Activated CD4-positive, alpha-beta T cell treated with anti-CD3 and anti-CD28 coated beads for 24 hours (primary cell): ENCODE measurements around the gene OSBPL10.
"Not testable (repeated sequence)": the region's sequence is repeated elsewhere in the genome, so short reads cannot be mapped to it uniquely, and the experiment has no call there.

Experiments used
- DNase-seq, 2 donors: peaks; one replicate each; pipeline ENCODE4 v3.0.0-alpha.2; 2020; ENCODE audit warnings: low read depth in 2 of 2

OSBPL10 gene

DNA sequence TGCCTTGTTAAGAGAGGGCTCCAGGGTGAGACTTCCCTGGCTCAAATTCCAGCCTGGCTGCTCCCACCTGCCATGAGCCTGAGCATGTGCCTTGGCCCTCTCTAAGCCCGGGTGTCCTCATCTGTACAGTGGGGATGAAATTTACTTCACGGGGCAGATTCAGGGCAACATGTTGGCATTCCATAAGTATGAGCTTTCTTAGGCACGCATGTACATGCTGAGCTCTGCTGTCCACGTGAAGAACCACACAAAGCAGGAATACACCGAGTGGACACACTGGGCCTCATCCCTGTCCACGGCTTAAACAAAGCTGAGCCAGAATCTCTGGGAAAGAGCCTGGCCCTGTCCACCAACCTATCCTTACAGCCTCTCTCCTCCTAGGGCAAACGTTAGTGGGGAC, 167.4 kb downstream of the OSBPL10 start:
- no peak for DNase-seq

DNA sequence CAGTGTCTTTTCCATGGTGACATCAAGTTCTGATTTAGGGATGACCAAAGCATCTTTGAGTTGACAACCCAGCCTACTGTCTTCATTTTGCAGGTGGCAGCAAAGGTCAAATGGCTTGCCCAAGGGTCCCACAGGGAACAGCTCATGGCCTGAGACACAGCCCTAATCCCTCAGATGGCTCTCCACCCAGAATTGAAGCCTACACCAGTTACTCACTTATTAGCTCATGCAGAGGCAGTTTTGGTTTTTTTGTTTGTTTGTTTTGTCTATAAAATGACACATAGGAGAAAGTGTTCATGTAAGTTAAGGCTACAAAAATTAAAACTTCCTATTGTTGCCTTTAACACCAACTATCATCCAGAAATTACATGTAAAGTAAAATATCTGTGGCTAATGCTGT, 167.9 kb downstream of the OSBPL10 start:
- DNase-seq = no peak

DNA sequence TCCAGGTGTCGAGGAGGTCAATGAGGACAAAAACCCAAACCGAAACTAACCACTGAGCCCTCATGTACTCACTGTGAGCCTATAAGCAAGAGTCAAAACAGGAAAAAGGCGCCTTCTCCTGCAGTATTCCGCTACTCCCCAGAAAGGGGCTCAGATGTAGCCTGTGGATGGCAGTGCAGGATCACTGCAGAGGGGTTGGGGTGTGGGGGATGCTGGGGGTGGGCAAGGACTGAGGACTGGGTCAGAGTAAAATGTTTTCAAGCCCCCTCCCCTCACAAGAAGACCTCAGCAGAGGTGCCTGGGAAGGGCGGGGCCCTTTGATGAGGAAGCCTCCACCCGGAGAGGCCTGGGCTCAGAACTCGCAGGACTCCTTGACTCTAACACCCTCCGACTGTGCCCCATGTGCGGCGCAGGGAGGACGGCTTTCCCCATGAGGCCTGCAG, 170.1 kb downstream of the OSBPL10 start:
- DNase-seq = no peak

DNA sequence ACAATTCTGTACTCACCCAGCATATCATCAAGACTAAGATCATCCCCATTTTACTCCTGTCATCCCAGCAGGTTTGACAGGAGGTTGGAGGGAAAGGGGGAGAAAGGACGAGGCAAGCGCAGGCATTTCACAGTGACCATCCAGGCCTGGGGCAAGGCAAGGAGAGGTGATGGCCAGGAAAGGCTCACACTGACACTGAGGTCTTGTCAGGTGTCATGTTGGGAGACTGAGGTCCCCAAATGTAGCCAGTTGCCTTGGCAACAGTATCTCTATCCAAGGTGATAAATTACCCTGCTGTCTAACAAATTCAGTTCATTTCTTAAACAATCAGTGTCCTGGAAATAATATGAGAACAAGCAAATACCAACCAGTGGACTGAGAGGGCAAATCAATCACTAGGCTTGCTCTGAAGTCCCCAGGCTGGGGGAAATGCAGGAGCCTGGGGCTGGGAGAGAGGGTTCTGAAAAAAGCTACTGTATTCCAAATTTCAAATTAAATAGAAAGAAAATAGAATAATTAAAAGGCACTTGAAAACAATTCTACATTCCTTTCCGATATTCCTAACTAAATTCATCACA, 172.8 kb downstream of the OSBPL10 start:
- no peak for DNase-seq

DNA sequence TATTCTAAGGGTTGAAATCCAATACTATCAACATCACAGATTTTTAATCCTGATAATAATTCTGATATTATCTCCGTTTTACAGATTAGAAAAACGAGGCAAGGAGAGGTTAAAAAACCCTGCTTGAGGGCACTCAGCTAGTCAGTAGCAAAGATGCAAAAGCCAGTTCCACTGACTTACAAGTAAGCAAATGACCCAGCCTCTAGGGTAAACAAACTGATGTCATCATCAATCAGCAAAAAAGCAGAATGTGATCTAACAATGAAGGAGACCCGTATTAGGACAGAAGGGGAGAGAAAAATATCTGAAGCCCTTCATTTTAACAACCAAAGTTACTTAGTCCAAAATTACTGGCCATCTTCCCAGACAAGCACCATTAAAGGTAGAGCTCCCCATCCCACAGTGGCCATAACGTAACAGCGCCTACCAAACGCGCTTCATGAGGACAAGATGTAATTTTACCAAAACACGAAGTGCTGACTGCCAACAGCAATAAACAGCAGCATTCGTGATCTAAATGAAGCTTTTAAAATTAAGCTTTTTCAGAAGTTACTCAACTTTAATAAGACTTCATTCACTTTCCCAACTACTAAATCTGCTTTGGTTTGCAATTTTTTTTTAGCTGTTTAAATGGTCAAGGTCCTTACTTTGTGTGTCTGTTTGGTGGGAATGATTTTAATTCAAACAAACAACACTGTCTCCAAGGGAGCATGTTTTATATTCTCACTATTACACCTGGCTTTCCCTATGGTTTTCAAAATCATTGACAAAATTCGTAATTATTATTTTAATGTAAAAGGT, 176.6 kb downstream of the OSBPL10 start:
- no peak for DNase-seq

DNA sequence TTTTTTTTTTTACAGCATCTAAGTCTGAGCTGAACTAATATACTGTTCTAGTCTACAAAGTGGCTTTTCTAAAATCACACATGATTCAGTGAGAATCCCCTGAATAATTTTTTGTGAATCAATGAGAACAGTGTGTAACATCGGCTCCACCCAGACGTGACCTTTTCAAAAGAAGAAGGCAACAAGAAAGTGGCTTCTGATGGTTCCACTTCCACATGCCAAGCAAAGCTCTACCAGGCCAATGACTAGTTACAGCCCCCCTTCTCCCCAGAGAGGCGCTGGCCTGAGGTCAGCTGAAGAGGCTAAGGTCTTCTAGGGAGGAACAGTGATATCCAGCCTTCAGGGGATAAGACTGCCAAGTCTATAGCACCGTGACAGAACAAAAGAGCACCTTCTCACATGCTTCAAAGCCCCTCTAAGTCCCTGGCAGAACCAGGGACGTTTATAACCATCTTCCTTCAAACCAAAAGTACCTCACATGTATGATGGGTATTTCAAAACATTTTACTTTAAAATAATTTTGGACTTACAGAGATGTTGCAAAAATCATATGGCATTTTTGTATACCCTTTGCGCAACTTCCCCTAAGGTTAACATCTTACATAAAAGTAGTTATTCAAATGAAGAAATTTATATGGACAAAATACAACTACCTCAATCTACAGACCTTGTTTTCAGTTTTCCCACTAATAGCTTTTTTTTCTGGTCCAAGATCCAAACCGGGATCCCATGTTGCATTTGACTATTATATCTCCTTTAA, 177.9 kb downstream of the OSBPL10 start:
- DNase-seq = no peak

DNA sequence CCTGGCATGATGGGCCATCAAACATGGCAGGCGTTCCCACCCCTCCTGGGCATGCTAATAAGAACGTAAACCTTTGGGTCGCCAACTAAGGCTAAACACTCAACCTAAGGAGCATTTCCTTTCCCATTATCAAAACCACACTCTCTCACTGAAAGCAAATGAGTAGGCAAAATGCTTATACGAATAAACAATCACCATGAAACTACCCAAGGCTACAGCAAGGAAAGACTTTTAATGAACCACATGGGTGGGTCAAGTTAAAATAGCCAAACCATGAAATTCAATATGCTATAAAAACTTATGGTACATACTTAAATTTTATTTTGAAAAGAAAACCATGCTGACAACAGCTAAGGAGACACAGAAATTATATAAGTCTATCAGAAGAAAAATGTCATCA, 180.6 kb downstream of the OSBPL10 start:
- DNase-seq = no peak

DNA sequence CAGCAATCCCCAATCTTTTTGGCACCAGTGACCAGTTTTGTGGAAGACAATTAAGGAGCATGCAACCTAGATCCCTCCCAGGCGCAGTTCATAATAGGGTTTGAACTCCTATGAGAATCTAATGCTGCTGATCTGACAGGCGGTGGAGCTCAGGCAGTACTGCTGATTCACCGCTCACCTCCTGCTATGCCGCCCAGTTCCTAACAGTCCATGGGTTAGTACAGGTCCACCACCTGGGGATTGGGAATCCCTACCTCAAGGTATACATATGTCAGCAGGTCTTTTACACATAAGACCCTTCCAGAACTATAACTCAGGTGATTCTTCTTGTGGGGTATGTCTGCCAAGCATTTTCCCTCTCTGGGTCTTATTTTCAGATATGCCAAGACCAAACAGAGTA, 182.2 kb downstream of the OSBPL10 start:
- no peak for DNase-seq

DNA sequence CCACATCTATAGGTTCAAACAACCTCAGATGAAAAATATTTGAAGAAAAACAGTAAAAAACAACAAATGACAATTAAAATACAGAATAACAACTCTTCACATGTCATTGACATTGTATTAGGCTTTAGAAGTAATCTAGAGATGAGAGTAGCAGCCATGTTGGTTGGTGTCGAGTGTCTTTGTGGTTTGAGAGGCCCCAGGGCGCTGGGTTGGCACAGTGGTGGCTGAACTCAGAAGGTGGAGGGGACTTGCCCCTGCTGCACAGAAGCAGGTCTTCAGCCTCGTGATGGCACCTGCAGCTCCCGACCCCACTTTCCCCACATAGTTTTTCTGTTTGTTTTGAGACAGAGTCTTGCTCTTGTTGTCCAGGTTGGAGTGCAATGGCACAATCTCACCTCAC, 187.2 kb downstream of the OSBPL10 start:
- DNase-seq = no peak

DNA sequence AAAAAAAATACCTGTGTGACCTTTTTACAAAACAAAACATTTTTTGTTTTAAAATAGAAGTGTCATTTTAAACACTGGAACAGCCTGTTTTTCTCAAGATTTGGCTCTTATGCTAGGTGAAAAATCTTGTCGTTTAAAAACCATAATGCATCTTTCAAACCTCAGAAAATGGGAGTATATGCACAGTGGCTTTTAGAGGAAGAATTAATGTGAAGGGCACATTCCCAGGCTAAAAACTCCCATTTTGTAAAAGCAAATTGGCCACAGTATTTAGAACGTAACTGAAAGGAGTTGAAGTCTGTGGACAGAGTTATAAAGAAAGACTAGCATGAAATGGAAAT, 190.0 kb downstream of the OSBPL10 start:
- no peak for DNase-seq

DNA sequence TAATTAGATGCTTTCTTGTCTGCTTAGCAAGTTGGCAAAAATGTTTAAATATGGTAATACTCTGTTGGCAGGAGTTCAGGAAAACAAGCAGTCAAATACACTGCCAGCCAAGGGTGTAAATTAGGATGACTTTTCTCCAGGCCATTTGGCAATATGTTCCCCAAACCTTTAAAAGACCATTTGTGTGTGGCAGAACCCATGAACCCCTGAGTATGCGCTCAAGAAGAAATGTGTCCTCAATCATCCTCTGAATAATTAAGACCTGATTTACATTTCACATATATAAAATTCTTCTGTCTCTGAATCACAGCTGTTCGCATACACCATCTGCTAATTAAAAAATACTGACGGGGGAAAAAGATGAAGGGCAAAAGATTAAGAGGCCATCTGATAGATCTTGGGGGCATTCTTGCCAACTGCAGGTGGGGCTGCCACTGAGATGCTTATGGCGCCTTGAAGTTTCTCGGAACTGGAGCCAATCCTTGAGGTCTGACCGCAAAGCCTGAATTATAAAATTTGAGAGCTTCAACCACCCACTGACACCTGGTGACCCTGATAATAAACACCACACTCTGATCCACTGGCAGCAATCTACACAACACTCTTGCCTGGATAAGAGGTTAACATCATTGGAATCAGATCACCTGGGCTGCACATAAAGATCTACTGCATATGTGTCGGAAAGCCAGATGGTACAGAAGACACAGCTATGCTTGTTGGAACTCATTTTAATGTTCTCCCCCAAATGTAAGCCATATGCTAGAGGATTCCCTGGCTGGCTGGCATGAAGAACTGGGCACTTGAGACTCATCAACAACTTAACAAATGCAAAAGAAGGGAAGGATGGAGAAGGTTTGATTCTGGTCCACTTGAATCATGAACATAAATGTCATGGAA, 190.6 kb downstream of the OSBPL10 start:
- no peak for DNase-seq

DNA sequence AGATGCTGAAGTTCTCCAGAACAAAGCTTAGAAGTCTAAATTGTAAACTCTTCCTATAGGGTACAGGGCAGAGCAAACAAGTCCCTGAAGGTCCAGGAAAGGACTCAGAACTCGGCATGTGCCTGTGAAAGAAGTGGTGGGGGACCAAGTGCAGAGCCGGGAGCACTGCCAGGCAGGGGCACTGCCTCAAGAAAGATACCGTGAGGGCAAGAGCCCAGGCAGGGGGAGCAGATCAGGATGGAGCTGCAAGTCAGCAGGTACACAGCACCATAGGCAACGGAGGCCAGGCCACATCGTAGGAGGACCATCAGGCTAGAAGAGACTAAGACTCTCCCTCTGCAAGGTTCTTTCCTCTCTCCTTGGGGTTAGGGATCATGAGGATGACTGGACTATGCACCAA, 191.6 kb downstream of the OSBPL10 start:
- no peak for DNase-seq

DNA sequence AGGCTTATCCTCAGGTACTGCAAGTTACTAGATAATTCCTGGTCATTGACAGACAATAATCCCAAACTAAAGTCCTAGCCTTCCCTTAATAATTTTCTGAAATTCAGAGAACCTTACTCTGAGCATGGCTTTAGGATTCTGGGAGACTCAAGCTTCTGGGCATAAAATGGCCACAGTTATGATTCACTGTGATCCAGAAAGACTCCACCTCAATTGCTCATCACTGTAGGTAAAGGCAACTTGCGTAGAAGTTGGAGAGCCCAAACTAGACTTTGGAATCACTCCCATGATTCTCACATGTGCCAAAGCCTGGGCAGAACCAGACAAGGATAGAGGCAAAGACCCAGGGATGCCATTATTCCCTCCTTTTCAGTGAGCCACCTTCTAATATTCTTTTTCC, 195.3 kb downstream of the OSBPL10 start:
- DNase-seq = no peak

DNA sequence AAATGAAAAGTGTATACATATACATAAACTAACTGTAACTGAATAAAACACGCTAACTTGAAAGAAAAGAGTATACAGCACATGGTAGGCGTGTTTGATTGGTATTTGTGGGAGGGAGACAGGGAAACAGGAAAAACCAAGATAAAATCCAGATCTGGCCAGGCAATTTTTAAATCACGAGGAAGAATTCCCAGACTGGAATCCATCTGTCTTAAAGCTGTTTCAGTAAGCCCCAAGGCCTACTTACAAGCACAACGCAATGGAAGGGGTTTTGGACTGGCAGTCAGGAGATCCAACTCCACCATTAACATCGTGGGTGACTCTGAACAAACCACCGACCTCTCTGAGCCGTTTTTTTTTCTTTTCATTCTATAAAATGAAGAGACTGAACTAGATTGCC, 195.8 kb downstream of the OSBPL10 start:
- DNase-seq = no peak

DNA sequence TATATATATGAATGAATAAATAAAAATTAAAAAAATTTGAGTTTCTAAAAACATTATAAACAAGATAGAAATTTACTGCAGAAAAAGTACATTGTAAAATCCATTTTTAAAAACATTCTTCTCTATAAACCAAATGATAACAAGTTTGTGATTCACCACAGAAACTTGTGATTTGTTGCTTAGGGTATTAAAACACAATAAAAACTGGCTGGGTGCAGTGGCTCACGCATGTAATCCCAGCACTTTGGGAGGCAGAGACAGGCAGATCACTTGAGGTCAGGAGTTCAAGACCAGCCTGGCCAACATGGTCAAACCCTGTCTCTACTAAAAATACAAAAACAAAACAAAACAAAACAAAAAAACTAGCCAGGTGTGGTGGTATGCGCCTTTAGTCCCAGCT, 197.2 kb downstream of the OSBPL10 start:
- DNase-seq = not testable (repeated sequence)

DNA sequence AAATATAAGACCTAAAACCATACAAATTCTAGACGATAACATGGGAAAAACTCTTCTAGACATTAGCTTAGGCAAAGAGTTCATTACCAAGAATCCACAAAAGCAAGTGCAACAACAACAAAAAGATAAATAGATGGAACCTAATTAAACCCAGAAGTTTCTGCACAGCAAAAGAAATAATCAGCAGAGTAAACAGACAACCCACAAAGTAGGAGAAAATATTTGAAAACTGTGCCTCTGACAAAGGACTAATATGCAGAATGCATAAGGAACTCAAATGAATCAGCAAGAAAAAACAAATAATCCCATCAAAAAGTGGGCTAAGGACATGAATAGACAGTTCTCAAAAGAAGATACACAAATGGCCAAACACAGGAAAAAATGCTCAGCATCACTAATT, 198.8 kb downstream of the OSBPL10 start:
- DNase-seq = not testable (repeated sequence)

DNA sequence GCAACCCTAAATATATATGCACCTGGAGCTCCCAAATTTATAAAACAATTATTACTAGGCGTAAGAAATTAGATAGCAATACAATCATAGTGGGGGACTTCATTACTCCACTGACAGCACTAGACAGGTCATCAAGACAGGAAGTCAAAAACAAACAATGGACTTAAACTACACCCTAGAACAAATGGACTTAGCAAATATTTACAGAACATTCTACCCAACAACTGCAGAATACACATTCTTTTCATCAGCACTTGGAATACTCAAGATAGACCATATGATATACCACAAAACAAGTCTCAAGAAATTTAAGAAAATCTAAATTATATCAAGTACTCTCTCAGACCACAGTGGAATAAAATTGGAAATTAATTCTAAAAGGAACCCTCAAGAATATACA, 201.5 kb downstream of the OSBPL10 start:
- no peak for DNase-seq

DNA sequence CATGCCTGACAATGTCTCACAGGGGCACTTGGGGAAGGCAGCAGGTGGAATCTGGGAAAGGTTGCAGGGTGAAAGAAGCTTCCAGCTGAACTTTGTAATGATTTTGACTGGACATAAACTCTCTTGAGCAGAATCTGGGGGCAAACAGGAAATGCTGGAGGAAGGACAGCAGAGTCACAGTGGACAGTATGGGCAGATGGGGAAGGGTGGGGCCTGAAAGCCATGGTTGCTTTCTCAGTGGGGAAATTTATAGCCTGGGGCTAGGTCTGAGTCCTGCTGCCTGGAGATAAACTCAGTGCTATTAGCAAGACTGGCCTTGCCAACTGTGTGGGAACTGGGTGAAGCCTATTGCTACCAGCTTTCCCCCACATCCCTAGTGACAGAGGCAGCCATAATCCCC, 203.2 kb downstream of the OSBPL10 start:
- DNase-seq = no peak

DNA sequence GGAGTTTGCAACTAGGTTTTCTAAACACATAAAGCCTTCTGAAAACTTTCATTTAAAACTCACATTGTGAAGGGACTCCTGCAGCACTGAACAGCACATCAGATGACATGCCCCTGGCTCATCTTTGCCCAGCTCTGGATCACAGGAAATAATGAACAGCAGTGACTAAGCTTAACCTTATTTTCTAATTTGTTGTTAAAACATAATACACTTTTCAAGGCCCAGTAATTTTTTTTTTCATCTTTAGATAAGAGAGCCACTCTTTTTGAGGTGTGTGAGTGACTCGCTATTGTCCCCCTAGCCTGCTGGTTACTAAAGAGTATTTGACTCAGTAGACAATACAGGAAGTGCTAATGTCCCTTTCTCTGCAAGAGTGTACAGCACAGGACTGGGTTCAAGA, 204.0 kb downstream of the OSBPL10 start:
- DNase-seq = no peak

DNA sequence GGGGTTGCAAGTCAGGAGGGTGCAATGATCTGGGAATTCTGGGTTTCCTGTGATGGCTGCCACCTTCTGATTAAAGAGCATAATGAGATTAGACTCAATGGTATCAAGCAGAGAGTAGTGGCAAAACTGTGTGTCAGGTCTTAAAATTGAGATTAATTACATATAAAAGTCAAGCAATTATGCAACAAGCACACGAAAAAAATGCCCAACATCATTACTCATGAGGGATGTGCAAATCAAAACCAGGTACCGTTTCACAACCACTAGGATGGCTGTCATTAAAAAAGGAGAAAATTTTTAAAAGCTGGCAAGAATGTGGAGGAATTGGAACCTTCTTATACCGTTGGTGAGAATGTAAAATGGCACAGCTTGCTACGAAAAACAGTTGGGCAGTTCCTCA, 205.0 kb downstream of the OSBPL10 start:
- no peak for DNase-seq

DNA sequence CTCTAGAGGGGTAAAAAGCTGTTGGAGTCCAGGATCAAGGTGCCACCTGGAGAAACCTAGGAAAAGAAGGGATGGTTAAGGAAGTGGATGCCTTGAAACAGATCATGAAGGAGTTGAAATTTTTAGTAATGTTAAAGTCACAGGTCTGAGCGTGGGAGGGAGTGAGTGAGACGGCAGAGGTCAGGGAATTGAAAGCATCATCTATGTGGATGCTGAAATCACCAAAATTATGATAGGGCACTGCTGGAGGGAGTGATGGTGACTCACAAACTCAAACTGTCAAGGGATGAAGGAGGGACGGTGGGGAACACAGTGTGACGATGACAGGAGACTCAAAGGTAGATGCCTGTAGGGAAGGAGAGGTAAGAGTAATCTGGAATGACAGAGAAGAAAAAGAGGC, 205.7 kb downstream of the OSBPL10 start:
- DNase-seq = no peak
